K562 (cell line): ENCODE data around the gene ANKRD65. TPM values are rescaled to one million over a fixed set of nuclear protein-coding genes. Genes with fewer than 3 reads are reported as not detected.

Experiments
- ARID2 ChIP-seq: fragments of 450-650 bp; IDR thresholded peaks from 2 replicates; pipeline ENCODE4 v1.6.1; 2017; ENCODE audit warnings: antibody characterized with exemption, mild to moderate bottlenecking
- DACH1 ChIP-seq: fragments of 450-650 bp; IDR thresholded peaks from 2 replicates; pipeline ENCODE4 v1.6.1; 2018; ENCODE audit not compliant: partially characterized antibody
- FOS ChIP-seq: IDR thresholded peaks from 3 replicates; pipeline ENCODE4 v1.6.1; 2011; ENCODE audit not compliant: insufficient read length; ENCODE audit errors: extremely low read depth
- HNRNPK ChIP-seq: fragments of 200-400 bp; formaldehyde crosslinking; IDR thresholded peaks from one replicate; pipeline ENCODE4 v1.6.1; 2018; ENCODE audit warnings: mild to moderate bottlenecking, low read depth, low read length; ENCODE audit not compliant: poor library complexity, severe bottlenecking
- ILF3 ChIP-seq: fragments of 450-650 bp; IDR thresholded peaks from 2 replicates; pipeline ENCODE4 v1.6.1; 2018; ENCODE audit warnings: antibody characterized with exemption, mild to moderate bottlenecking, moderate library complexity, borderline replicate concordance
- KDM5B ChIP-seq: fragments of 200-600 bp; sonication (generic); IDR thresholded peaks from 2 replicates; pipeline ENCODE4 v1.6.1; 2012; ENCODE audit warnings: low read depth, mild to moderate bottlenecking, moderate library complexity, low read length, control low read depth, inconsistent platforms; ENCODE audit not compliant: insufficient replicate concordance
- NFIX ChIP-seq: fragments of 250-450 bp; sonication (Bioruptor Pico); IDR thresholded peaks from 2 replicates; pipeline ENCODE4 v1.4.0; 2020; ENCODE audit warnings: low read depth, mild to moderate bottlenecking, moderate library complexity
- PHTF2 ChIP-seq: fragments of 250-450 bp; sonication (Bioruptor Pico); IDR thresholded peaks from 2 replicates; pipeline ENCODE4 v1.5.0; 2021; ENCODE audit warnings: mild to moderate bottlenecking
- POLR3G ChIP-seq: IDR thresholded peaks from 2 replicates; pipeline ENCODE4 v1.6.1; 2011; ENCODE audit not compliant: insufficient read length, insufficient replicate concordance; ENCODE audit errors: extremely low read depth
- PRPF4 ChIP-seq: fragments of 200-400 bp; formaldehyde crosslinking; IDR thresholded peaks from one replicate; pipeline ENCODE4 v1.6.1; 2017; ENCODE audit warnings: low read length, low read depth, mild to moderate bottlenecking; ENCODE audit not compliant: insufficient read depth, poor library complexity, severe bottlenecking
- RFX5 ChIP-seq: IDR thresholded peaks from 2 replicates; pipeline ENCODE4 v1.6.1; 2011; ENCODE audit warnings: low read depth, mild to moderate bottlenecking, improper control_type of control experiment, low read length
- STAT5B ChIP-seq: fragments of 250-450 bp; sonication (Bioruptor Pico); IDR thresholded peaks from 2 replicates; pipeline ENCODE4 v1.8.0; 2021; ENCODE audit warnings: mild to moderate bottlenecking, inconsistent platforms
- TOE1 ChIP-seq, 2 experiments: fragments of 450-650 bp in 1 of 2; sonication (generic) in 1 of 2; formaldehyde crosslinking in 1 of 2; IDR thresholded peaks; 2 replicates each; pipeline versions ENCODE4 v1.7.1 to v1.8.0; 2016 to 2022; ENCODE audit warnings: borderline replicate concordance in 2 of 2, mild to moderate bottlenecking in 2 of 2, antibody characterized with exemption in 1 of 2, inconsistent platforms in 1 of 2, low read depth in 1 of 2, missing genetic modification reagents in 1 of 2, moderate library complexity in 1 of 2
- XRCC3 ChIP-seq: fragments of 450-650 bp; IDR thresholded peaks from 2 replicates; pipeline ENCODE4 v1.6.1; 2017; ENCODE audit warnings: mild to moderate bottlenecking, moderate library complexity
- ZBED1 ChIP-seq: IDR thresholded peaks from 2 replicates; pipeline ENCODE4 v1.6.1; 2014
- ZNF311 ChIP-seq: fragments of 250-450 bp; sonication (Bioruptor Pico); IDR thresholded peaks from 2 replicates; pipeline ENCODE4 v1.4.0; 2020; ENCODE audit warnings: mild to moderate bottlenecking, moderate library complexity
- ZNF354B ChIP-seq: fragments of 250-450 bp; sonication (Bioruptor Pico); IDR thresholded peaks from 2 replicates; pipeline ENCODE4 v1.4.0; 2020
- ZNF507 ChIP-seq: conservative IDR thresholded peaks from 2 replicates; pipeline ENCODE4 v1.6.1; 2017; ENCODE audit warnings: missing genetic modification characterization, missing compliant biosample characterization
- ZNF76 ChIP-seq: fragments of 250-450 bp; sonication (Bioruptor Pico); IDR thresholded peaks from 2 replicates; pipeline ENCODE4 v1.4.0; 2020; ENCODE audit warnings: mild to moderate bottlenecking, moderate library complexity, borderline replicate concordance
- ZNF77 ChIP-seq: fragments of 250-450 bp; sonication (Bioruptor Pico); IDR thresholded peaks from 2 replicates; pipeline ENCODE4 v1.5.0; 2020
- polyA plus RNA-seq, 8 experiments: library from polyadenylated mRNA; depleted of rRNA in 4 of 8; stranded (reverse) in 5 of 8; unstranded in 3 of 8; fragments of >200 nt; fragmentation: Nextera tagmentation in 2 of 8; fragmentation: Illumina TruSeq in 1 of 8; extraction: Ambion mirVana in 2 of 8; extraction: Trizol in 1 of 8; gene quantifications; 2 replicates each; pipeline versions ENCODE4 v1.2.1 to v1.2.3, GENCODE V29; 2011 to 2014; ENCODE audit warnings: inconsistent platforms in 1 of 8, missing spikeins in 1 of 8
- total RNA-seq, 7 experiments: library from RNA; depleted of rRNA in 6 of 7; stranded (reverse); fragments of >200 nt in 6 of 7; fragmentation: Illumina TruSeq in 2 of 7; extraction: Trizol in 2 of 7; gene quantifications; 2 replicates each; pipeline versions ENCODE4 v1.2.1 to v1.2.3, GENCODE V29; 2011 to 2021; ENCODE audit warnings: low replicate concordance in 1 of 7
- TF ChIP-seq, protein P1 (sequence below), 2 experiments: fragments of 250-450 bp in 1 of 2; fragments of 450-650 bp in 1 of 2; sonication (Bioruptor Pico) in 1 of 2; IDR thresholded peaks; 2 replicates each; pipeline versions ENCODE4 v1.6.1 to v1.8.0; 2016 to 2021; ENCODE audit warnings: mild to moderate bottlenecking in 2 of 2, moderate library complexity in 2 of 2, missing compliant biosample characterization in 1 of 2, missing genetic modification characterization in 1 of 2
- TF ChIP-seq, protein P2 (sequence below): fragments of 250-450 bp; sonication (Bioruptor Pico); IDR thresholded peaks from 2 replicates; pipeline ENCODE4 v1.4.0; 2020; ENCODE audit warnings: mild to moderate bottlenecking, moderate library complexity

ANKRD65 gene
- total and polyA plus RNA-seq, 9 of the 15 experiments (the other 6 are each of a cell fraction or from before 2014, with no cell fraction given) = not detected

GRCh38 chr1:1422465-1423244 is 1.6 kb upstream of the ANKRD65 start (continued):
- 0 out of 2 replicates have a peak, but pooled peaks have one; percentile 25 for TF ChIP-seq ZNF507 (tag)
- no peak for TF ChIP-seq ARID2
- no peak for TF ChIP-seq ZBED1
- TF ChIP-seq STAT5B (CRISPR knock-in tag) = no peak
- no peak for TF ChIP-seq TOE1 (IDR thresholded peaks at IDR 0.05; ENCODE audit: borderline replicate concordance)
- TF ChIP-seq TOE1 (CRISPR knock-in tag; IDR thresholded peaks at IDR 0.05; ENCODE audit: borderline replicate concordance, low read depth) = no peak
- TF ChIP-seq DACH1 = no peak
- no peak for TF ChIP-seq ZNF77 (CRISPR knock-in tag)
- no peak for TF ChIP-seq KDM5B
- no peak for TF ChIP-seq NFIX (CRISPR knock-in tag)
- no peak for TF ChIP-seq FOS
- no peak for TF ChIP-seq ILF3
- TF ChIP-seq ZNF76 (CRISPR knock-in tag) = peak; percentile 91
- TF ChIP-seq PHTF2 (CRISPR knock-in tag) = no peak
- TF ChIP-seq RFX5 = no peak
- 0 out of 2 replicates have a peak, but pooled peaks have one; percentile 76 for TF ChIP-seq ZNF354B (CRISPR knock-in tag)
- no peak for TF ChIP-seq HNRNPK
- TF ChIP-seq POLR3G = no peak
- TF ChIP-seq PRPF4 = no peak
- TF ChIP-seq, protein P1, sequence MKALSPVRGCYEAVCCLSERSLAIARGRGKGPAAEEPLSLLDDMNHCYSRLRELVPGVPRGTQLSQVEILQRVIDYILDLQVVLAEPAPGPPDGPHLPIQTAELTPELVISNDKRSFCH (CRISPR knock-in tag; IDR thresholded peaks at IDR 0.05) = 0 out of 2 replicates have a peak, but pooled peaks have one; percentile 61
- TF ChIP-seq, protein P1 (tag; IDR thresholded peaks at IDR 0.05) = peak; percentile 98
- peak; percentile 89 for TF ChIP-seq ZNF311 (CRISPR knock-in tag)
- TF ChIP-seq XRCC3 = no peak
- TF ChIP-seq, protein P2, sequence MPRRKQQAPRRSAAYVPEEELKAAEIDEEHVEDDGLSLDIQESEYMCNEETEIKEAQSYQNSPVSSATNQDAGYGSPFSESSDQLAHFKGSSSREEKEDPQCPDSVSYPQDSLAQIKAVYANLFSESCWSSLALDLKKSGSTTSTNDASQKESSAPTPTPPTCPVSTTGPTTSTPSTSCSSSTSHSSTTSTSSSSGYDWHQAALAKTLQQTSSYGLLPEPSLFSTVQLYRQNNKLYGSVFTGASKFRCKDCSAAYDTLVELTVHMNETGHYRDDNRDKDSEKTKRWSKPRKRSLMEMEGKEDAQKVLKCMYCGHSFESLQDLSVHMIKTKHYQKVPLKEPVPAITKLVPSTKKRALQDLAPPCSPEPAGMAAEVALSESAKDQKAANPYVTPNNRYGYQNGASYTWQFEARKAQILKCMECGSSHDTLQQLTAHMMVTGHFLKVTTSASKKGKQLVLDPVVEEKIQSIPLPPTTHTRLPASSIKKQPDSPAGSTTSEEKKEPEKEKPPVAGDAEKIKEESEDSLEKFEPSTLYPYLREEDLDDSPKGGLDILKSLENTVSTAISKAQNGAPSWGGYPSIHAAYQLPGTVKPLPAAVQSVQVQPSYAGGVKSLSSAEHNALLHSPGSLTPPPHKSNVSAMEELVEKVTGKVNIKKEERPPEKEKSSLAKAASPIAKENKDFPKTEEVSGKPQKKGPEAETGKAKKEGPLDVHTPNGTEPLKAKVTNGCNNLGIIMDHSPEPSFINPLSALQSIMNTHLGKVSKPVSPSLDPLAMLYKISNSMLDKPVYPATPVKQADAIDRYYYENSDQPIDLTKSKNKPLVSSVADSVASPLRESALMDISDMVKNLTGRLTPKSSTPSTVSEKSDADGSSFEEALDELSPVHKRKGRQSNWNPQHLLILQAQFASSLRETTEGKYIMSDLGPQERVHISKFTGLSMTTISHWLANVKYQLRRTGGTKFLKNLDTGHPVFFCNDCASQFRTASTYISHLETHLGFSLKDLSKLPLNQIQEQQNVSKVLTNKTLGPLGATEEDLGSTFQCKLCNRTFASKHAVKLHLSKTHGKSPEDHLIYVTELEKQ = peak; percentile 86
